AG04450 (cell line): ENCODE measurements around the gene PTCD2. TPM values are rescaled to one million over a fixed set of nuclear protein-coding genes. Genes with fewer than 3 reads are reported as not detected.
"Not testable (repeated sequence)": the region's sequence is repeated elsewhere in the genome, so short reads cannot be mapped to it uniquely, and the experiment has no call there.

Experiments
- CTCF ChIA-PET: fragments of 300-600, 350-600 bp; formaldehyde crosslinking; extraction: SDS; loops from one replicate; lab custom pipeline; 2022; ENCODE audit warnings: antibody characterized with exemption, inconsistent platforms; lab: Charles Lee
- POLR2A ChIA-PET: fragments of 350-600 bp; formaldehyde crosslinking; extraction: SDS; loops from one replicate; lab custom pipeline; 2021; ENCODE audit warnings: antibody characterized with exemption, inconsistent platforms; lab: Yijun Ruan, JAX
- DNase-seq: peaks from one replicate; pipeline ENCODE4 v3.0.0-alpha.2; 2011; ENCODE audit warnings: low read depth, low spot score
- H3K27ac ChIP-seq: one replicate; pipeline ENCODE4 v1.5.1; 2012; ENCODE audit warnings: low read depth, low read length, control low read depth
- H3K27me3 ChIP-seq: one replicate; pipeline ENCODE4 v1.6.0; 2012; ENCODE audit warnings: low read length; ENCODE audit not compliant: control insufficient read depth, insufficient read depth
- H3K4me3 ChIP-seq: 2 replicates; pipeline ENCODE4 v1.5.1; 2011; ENCODE audit warnings: mild to moderate bottlenecking, low read depth, low read length, control low read depth
- H3K9me3 ChIP-seq: 2 replicates; pipeline ENCODE4 v1.5.1; 2012; ENCODE audit warnings: low read length; ENCODE audit not compliant: control insufficient read depth, insufficient read depth
- CTCF ChIP-seq: IDR thresholded peaks from 2 replicates; pipeline ENCODE4 v1.5.1; 2011; ENCODE audit warnings: low read depth, low read length, control low read depth, inconsistent platforms
- polyA plus RNA-seq: library from polyadenylated mRNA; depleted of rRNA; stranded (reverse); fragments of >200 nt; gene quantifications from 2 replicates; pipeline ENCODE4 v1.2.3, GENCODE V29; 2011

Gene PTCD2
- polyA plus RNA-seq, 1 experiment: 13.9 TPM

- H3K4me3 ChIP-seq: peak overlapping the region; percentile 88
- peak overlapping the region; percentile 95 for H3K27ac ChIP-seq
- ChIA-PET CTCF (interaction anchor here (0.6 to 3.2 kb wide), 27 partner anchors 10 to 833 kb away, joined by 3 to 42 read pairs (median 4); no protein-coding TSS in a partner anchor), POLR2A (interaction anchor here (0.7 to 1.5 kb wide), 4 partner anchors 12 to 526 kb away, joined by 3 to 18 read pairs (median 4); partner anchors contain the start of genes MRPS27 and PTCD2)
- H3K9me3 ChIP-seq: no peaks in the 10 kb centered on the region; the same call in 1 of the 2 replicates
- no peaks in the 10 kb centered on the region for H3K27me3 ChIP-seq
- TF ChIP-seq CTCF: peak; percentile 81
- peak; percentile 94 for DNase-seq
Observed at GRCh38 chr5:72307968-72308852, 12.0 kb upstream of the PTCD2 start.

- H3K4me3 ChIP-seq: no peak overlapping the region
- no peak for DNase-seq
- no peaks in the 10 kb centered on the region; the same call in 1 of the 2 replicates for H3K9me3 ChIP-seq
- no peaks in the 10 kb centered on the region for H3K27me3 ChIP-seq
- ChIA-PET POLR2A (interaction anchor here (1.5 kb wide), 1 partner anchor 11 kb away, joined by 18 read pairs; the partner anchor contains the start of genes MRPS27 and PTCD2), CTCF (interaction anchor here (0.6 to 3.2 kb wide), 25 partner anchors 9 to 834 kb away, joined by 3 to 42 read pairs (median 4); no protein-coding TSS in a partner anchor)
- no peak overlapping the region for H3K27ac ChIP-seq
- no peak for TF ChIP-seq CTCF
Observed at GRCh38 chr5:72308853-72309191, 11.4 kb upstream of the PTCD2 start.

GRCh38 chr5:72313141-72313540, 7.0 kb upstream of the PTCD2 start:
- POLR2A ChIA-PET: no interaction called here

GRCh38 chr5:72314571-72315172, 5.5 kb upstream of the PTCD2 start:
- peak; percentile 49 for TF ChIP-seq CTCF

More at GRCh38 chr5:72313141-72313540, 7.0 kb upstream of the PTCD2 start:
- no peak overlapping the region for H3K4me3 ChIP-seq
- no peaks in the 10 kb centered on the region for H3K27me3 ChIP-seq
- H3K27ac ChIP-seq: no peak overlapping the region
- TF ChIP-seq CTCF: no peak
- CTCF ChIA-PET: no interaction called here
- H3K9me3 ChIP-seq: no peaks in the 10 kb centered on the region; the same call in 1 of the 2 replicates
- no peak for DNase-seq

GRCh38 chr5:72319435-72319975, 668 bp upstream of the PTCD2 start:
- DNase-seq, H3K9me3 ChIP-seq, H3K27me3 ChIP-seq, H3K27ac ChIP-seq: not testable (repeated sequence)
- POLR2A ChIA-PET: interaction anchor here (0.7 to 1.4 kb wide), 6 partner anchors 11 to 498 kb away, joined by 4 to 18 read pairs (median 6); partner anchors contain the start of gene TNPO1
- CTCF ChIA-PET: interaction anchor here (0.7 to 3.2 kb wide), 3 partner anchors 11 to 537 kb away, joined by 3 to 16 read pairs (median 7); no protein-coding TSS in a partner anchor
- peak overlapping the region; percentile 98 for H3K4me3 ChIP-seq

More at GRCh38 chr5:72314571-72315172, 5.5 kb upstream of the PTCD2 start:
- DNase-seq: peak; percentile 47
- Histone ChIP-seq H3K27ac (no peak overlapping the region), H3K27me3 (no peaks in the 10 kb centered on the region), H3K9me3 (no peaks in the 10 kb centered on the region), H3K4me3 (no peak overlapping the region)
- ChIA-PET CTCF (interaction anchor here (0.6 to 1.6 kb wide), 6 partner anchors 10 to 532 kb away, joined by 3 to 5 read pairs (median 4); no protein-coding TSS in a partner anchor), POLR2A (interaction anchor here (0.5 kb wide), 1 partner anchor 21 kb away, joined by 7 read pairs; no protein-coding TSS in a partner anchor)
